ENCODE results near the gene PAK4. TPM values are rescaled to one million over a fixed set of nuclear protein-coding genes. Genes with fewer than 3 reads are reported as not detected.

PAK4 gene
- total RNA-seq, 2 donors from 2014 or later = 63.9 to 68.1 TPM

DNA sequence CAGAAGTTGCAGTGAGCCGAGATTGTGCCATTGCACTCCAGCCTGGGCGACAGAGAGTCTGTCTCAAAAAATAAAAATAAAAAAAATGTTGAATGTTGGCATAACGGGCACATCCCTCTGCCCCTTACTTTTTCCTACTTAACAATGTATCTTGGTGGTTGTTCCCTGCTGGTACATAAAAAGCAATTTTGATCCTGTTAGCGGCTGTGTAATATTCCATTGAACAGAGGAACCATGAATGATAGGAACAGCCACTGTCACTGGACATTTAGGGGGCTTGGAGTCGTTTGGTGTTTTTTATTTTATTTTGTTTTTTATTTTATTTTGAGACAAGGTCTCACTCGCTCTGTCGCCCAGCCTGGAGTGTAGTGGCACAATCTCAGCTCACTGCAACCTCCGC lies 60.8 kb downstream of the PAK4 start:
- Mint-ChIP-seq H3K4me3 (no peak overlapping the region), H3K4me1 (peaks cover 2% of the 10 kb centered on the region), H3K27ac (no peak overlapping the region), H3K27me3 (ENCODE audit: insufficient read depth) (no peaks in the 10 kb centered on the region), H3K36me3 (ENCODE audit: low read depth) (peaks cover 13% of the 10 kb centered on the region), H3K9me3 (peaks cover 10% of the 10 kb centered on the region)
- H3K4me1 ChIP-seq (ENCODE audit: control insufficient read depth, insufficient read depth, low read length) = no peaks in the 10 kb centered on the region
- no peak overlapping the region for H3K27ac ChIP-seq (ENCODE audit: low read depth, low read length)
- H3K27me3 ChIP-seq (ENCODE audit: control insufficient read depth, insufficient read depth, low read length, poor library complexity, severe bottlenecking) = no peaks in the 10 kb centered on the region
- H3K9me3 ChIP-seq (ENCODE audit: control insufficient read depth, low read length) = no peaks in the 10 kb centered on the region
- TF ChIP-seq, protein P1, sequence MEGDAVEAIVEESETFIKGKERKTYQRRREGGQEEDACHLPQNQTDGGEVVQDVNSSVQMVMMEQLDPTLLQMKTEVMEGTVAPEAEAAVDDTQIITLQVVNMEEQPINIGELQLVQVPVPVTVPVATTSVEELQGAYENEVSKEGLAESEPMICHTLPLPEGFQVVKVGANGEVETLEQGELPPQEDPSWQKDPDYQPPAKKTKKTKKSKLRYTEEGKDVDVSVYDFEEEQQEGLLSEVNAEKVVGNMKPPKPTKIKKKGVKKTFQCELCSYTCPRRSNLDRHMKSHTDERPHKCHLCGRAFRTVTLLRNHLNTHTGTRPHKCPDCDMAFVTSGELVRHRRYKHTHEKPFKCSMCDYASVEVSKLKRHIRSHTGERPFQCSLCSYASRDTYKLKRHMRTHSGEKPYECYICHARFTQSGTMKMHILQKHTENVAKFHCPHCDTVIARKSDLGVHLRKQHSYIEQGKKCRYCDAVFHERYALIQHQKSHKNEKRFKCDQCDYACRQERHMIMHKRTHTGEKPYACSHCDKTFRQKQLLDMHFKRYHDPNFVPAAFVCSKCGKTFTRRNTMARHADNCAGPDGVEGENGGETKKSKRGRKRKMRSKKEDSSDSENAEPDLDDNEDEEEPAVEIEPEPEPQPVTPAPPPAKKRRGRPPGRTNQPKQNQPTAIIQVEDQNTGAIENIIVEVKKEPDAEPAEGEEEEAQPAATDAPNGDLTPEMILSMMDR (conservative IDR thresholded peaks at IDR 0.05) = no peak
- 88 to 90% methylated on average over 5 to 8 of the region's 8 CpGs for whole genome bisulfite sequencing, 2 experiments (ENCODE audit: insufficient coverage in 1 of 2, insufficient read length in 1 of 2)
- H3K9ac ChIP-seq (ENCODE audit: extremely low read depth, low read length, poor library complexity, severe bottlenecking) = no peak overlapping the region
- peaks cover 5% of the 10 kb centered on the region for H3K36me3 ChIP-seq (ENCODE audit: control insufficient read depth, insufficient read depth, low read length)
- DNase-seq = no peak
- H3K4me3 ChIP-seq (ENCODE audit: low read length) = no peak overlapping the region

DNA sequence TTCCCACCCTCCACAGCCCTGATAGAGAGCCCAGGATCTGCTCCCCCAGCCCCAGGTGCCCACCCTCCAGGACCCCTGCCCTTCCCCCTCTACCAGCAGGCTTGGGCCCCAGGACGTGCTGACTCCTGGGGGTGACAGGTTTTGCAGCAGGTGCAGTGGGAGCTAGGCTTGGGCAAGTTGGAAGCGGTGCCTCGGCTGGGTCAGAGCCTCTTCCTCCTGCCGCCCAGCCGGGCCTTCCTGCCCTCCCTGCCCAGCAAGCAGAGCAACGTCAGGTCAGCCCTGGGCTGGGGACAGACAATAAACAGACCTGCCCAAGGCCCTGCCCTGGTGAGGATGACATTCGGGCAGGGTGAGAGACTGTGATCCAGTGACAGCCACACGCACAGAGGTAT lies 62.0 kb downstream of the PAK4 start:
- H3K9ac ChIP-seq (ENCODE audit: extremely low read depth, low read length, poor library complexity, severe bottlenecking) = no peak overlapping the region
- Mint-ChIP-seq H3K27ac (no peak overlapping the region), H3K27me3 (ENCODE audit: insufficient read depth) (no peaks in the 10 kb centered on the region), H3K9me3 (peaks cover 10% of the 10 kb centered on the region), H3K4me3 (no peak overlapping the region), H3K36me3 (ENCODE audit: low read depth) (peaks cover 9% of the 10 kb centered on the region), H3K4me1 (peaks cover 2% of the 10 kb centered on the region)
- no peaks in the 10 kb centered on the region for H3K9me3 ChIP-seq (ENCODE audit: control insufficient read depth, low read length)
- no peaks in the 10 kb centered on the region for H3K4me1 ChIP-seq (ENCODE audit: control insufficient read depth, insufficient read depth, low read length)
- H3K36me3 ChIP-seq (ENCODE audit: control insufficient read depth, insufficient read depth, low read length) = peaks cover 5% of the 10 kb centered on the region
- H3K4me3 ChIP-seq (ENCODE audit: low read length) = no peak overlapping the region
- WGBS, 2 experiments (ENCODE audit: insufficient coverage in 1 of 2, insufficient read length in 1 of 2) = 75 to 82% methylated on average over 6 to 8 of the region's 8 CpGs
- no peak for DNase-seq
- no peak overlapping the region for H3K27ac ChIP-seq (ENCODE audit: low read depth, low read length)
- TF ChIP-seq, protein P1 (conservative IDR thresholded peaks at IDR 0.05) = peak; percentile 36
- H3K27me3 ChIP-seq (ENCODE audit: control insufficient read depth, insufficient read depth, low read length, poor library complexity, severe bottlenecking) = no peaks in the 10 kb centered on the region

DNA sequence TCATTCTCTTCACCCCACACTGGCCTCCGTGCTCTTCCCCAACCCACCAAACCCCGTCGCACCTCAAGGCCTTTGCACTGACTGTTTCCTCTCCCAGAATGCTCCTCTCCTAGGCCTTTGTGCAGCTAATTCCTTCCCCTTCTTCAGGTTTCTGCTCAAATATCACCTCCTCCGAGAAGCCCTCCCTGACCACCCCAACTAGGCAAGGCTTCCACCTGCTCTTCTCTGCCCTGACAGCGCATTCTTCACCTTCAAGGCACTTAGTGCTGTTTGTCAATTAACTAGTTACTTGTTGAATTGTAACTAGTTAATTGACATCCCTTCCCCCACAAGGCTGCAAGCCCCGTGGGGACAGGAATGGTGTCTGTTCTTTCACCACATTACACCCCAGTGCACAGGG lies 63.4 kb downstream of the PAK4 start:
- TF ChIP-seq, protein P1 (conservative IDR thresholded peaks at IDR 0.05) = no peak
- 87 to 90% methylated on average over 3 to 6 of the region's 6 CpGs for WGBS, 2 experiments (ENCODE audit: insufficient coverage in 1 of 2, insufficient read length in 1 of 2)
- peaks cover 2% of the 10 kb centered on the region for H3K36me3 Mint-ChIP-seq (ENCODE audit: low read depth)
- no peaks in the 10 kb centered on the region for H3K4me1 ChIP-seq (ENCODE audit: control insufficient read depth, insufficient read depth, low read length)
- H3K9me3 Mint-ChIP-seq = peaks cover 2% of the 10 kb centered on the region
- H3K27me3 Mint-ChIP-seq (ENCODE audit: insufficient read depth) = peaks cover 6% of the 10 kb centered on the region
- H3K27ac Mint-ChIP-seq = no peak overlapping the region
- no peak overlapping the region for H3K27ac ChIP-seq (ENCODE audit: low read depth, low read length)
- peaks cover 7% of the 10 kb centered on the region for H3K4me1 Mint-ChIP-seq
- H3K27me3 ChIP-seq (ENCODE audit: control insufficient read depth, insufficient read depth, low read length, poor library complexity, severe bottlenecking) = no peaks in the 10 kb centered on the region
- no peak overlapping the region for H3K4me3 Mint-ChIP-seq
- H3K4me3 ChIP-seq (ENCODE audit: low read length) = no peak overlapping the region
- H3K9me3 ChIP-seq (ENCODE audit: control insufficient read depth, low read length) = no peaks in the 10 kb centered on the region
- no peak overlapping the region for H3K9ac ChIP-seq (ENCODE audit: extremely low read depth, low read length, poor library complexity, severe bottlenecking)
- no peaks in the 10 kb centered on the region for H3K36me3 ChIP-seq (ENCODE audit: control insufficient read depth, insufficient read depth, low read length)
- DNase-seq = no peak
